Measurements from ENCODE around the gene KNDC1.
"Not testable (repeated sequence)": the region's sequence is repeated elsewhere in the genome, so short reads cannot be mapped to it uniquely, and the experiment has no call there.

Gene KNDC1

GRCh38 chr10:133144771-133145170 is 15.2 kb upstream of the KNDC1 start:
- CTCF ChIA-PET = interaction anchor here (3.9 kb wide), 1 partner anchor 81 kb away, joined by 29 read pairs; no protein-coding TSS in a partner anchor

GRCh38 chr10:133150226-133150625 is 9.8 kb upstream of the KNDC1 start:
- ChIA-PET POLR2A (ENCODE audit: low non-redundant PET) (no interaction called here), CTCF (no interaction called here)
- no peak overlapping the region for H3K27ac ChIP-seq
- TF ChIP-seq CTCF (conservative IDR thresholded peaks at IDR 0.05; ENCODE audit: low read depth) = no peak
- DNase-seq (ENCODE audit: low spot score) = no peak

More at GRCh38 chr10:133144771-133145170, 15.2 kb upstream of the KNDC1 start:
- DNase-seq (ENCODE audit: low spot score) = no peak
- POLR2A ChIA-PET (ENCODE audit: low non-redundant PET) = no interaction called here
- no peak overlapping the region for H3K27ac ChIP-seq
- TF ChIP-seq CTCF (conservative IDR thresholded peaks at IDR 0.05; ENCODE audit: low read depth) = no peak

GRCh38 chr10:133150656-133151055 is 9.4 kb upstream of the KNDC1 start:
- no peak overlapping the region for H3K27ac ChIP-seq
- TF ChIP-seq CTCF (conservative IDR thresholded peaks at IDR 0.05; ENCODE audit: low read depth) = no peak
- POLR2A ChIA-PET (ENCODE audit: low non-redundant PET) = no interaction called here
- CTCF ChIA-PET = no interaction called here
- no peak for DNase-seq (ENCODE audit: low spot score)

- H3K27ac ChIP-seq; DNase-seq (ENCODE audit: low spot score); CTCF ChIA-PET: not testable (repeated sequence)
- POLR2A ChIA-PET (ENCODE audit: low non-redundant PET) = interaction anchor here (0.7 kb wide), 1 partner anchor 158 kb away, joined by 4 read pairs; no protein-coding TSS in a partner anchor
Observed at GRCh38 chr10:133151071-133151470, 8.9 kb upstream of the KNDC1 start.

GRCh38 chr10:133151543-133151972 is 8.5 kb upstream of the KNDC1 start:
- ChIA-PET POLR2A (ENCODE audit: low non-redundant PET) (interaction anchor here (0.7 kb wide), 1 partner anchor 159 kb away, joined by 4 read pairs; no protein-coding TSS in a partner anchor), CTCF (no interaction called here)
- no peak for TF ChIP-seq CTCF (conservative IDR thresholded peaks at IDR 0.05; ENCODE audit: low read depth)
- DNase-seq (ENCODE audit: low spot score) = no peak
- H3K27ac ChIP-seq = no peak overlapping the region

GRCh38 chr10:133154411-133154810 is 5.6 kb upstream of the KNDC1 start:
- POLR2A ChIA-PET (ENCODE audit: low non-redundant PET) = no interaction called here
- no peak for DNase-seq (ENCODE audit: low spot score)

More at GRCh38 chr10:133154411-133154810, 5.6 kb upstream of the KNDC1 start:
- H3K27ac ChIP-seq = no peak overlapping the region
- CTCF ChIA-PET = no interaction called here
- TF ChIP-seq CTCF (conservative IDR thresholded peaks at IDR 0.05; ENCODE audit: low read depth) = no peak
